Endothelial cell (in vitro differentiated cells): ENCODE results near the gene ADO. TPM values are rescaled to one million over a fixed set of nuclear protein-coding genes. Genes with fewer than 3 reads are reported as not detected.

Experiments used
- DNase-seq: peaks from one replicate; pipeline ENCODE4 v3.0.0; 2021; ENCODE audit warnings: low spot score
- H3K27ac Mint-ChIP-seq: one replicate; pipeline ENCODE4 v1.8.0; 2021; ENCODE audit warnings: mixed read lengths, inconsistent platforms; ENCODE audit not compliant: unreplicated experiment
- H3K27me3 Mint-ChIP-seq: one replicate; pipeline ENCODE4 v1.8.0; 2021; ENCODE audit warnings: mild to moderate bottlenecking, moderate library complexity, mixed read lengths, inconsistent platforms; ENCODE audit not compliant: unreplicated experiment
- H3K36me3 Mint-ChIP-seq: one replicate; pipeline ENCODE4 v1.8.0; 2021; ENCODE audit warnings: mild to moderate bottlenecking, low read depth, mixed read lengths, inconsistent platforms; ENCODE audit not compliant: unreplicated experiment
- H3K4me1 Mint-ChIP-seq: one replicate; pipeline ENCODE4 v1.8.0; 2021; ENCODE audit warnings: mild to moderate bottlenecking, mixed read lengths, inconsistent platforms; ENCODE audit not compliant: unreplicated experiment
- H3K4me3 Mint-ChIP-seq: one replicate; pipeline ENCODE4 v1.8.0; 2021; ENCODE audit warnings: mild to moderate bottlenecking, mixed read lengths, inconsistent platforms; ENCODE audit not compliant: unreplicated experiment
- H3K9me3 Mint-ChIP-seq: one replicate; pipeline ENCODE4 v1.8.0; 2021; ENCODE audit warnings: mixed read lengths, inconsistent platforms; ENCODE audit not compliant: unreplicated experiment
- CTCF ChIP-seq: fragments of 200-600 bp; sonication (generic); IDR thresholded peaks from one replicate; pipeline ENCODE4 v1.5.0; 2021; ENCODE audit warnings: antibody characterized with exemption; ENCODE audit not compliant: unreplicated experiment
- total RNA-seq: library from RNA; stranded (reverse); fragmentation: NEBNext Ultra II Directional; extraction: Animal tissue kit (Norgen Biotek cat#: 25700); gene quantifications from one replicate; pipeline ENCODE4 v1.2.1, GENCODE V29; 2021; ENCODE audit not compliant: unreplicated experiment

The ADO gene
- total RNA-seq, 1 donor from 2014 or later = 25.7 TPM

DNA sequence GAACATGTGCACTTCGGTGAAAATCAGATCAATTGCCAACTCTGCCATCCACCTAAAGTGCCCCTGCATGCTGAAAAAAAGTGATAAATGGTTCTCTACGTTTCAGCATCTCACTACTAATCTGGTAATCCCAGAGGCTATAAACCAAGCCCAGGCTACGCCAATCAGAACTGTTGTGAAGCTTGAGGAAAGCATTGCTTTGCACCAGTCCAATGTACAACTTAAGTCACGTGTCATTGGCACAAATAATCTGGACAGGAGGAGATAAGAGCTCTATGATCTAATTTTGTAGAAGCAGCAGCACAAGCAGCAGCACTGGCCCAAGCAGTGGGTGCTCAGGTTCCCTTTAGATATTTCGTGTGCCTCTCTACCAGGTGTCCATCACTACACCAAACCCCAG is 16.1 kb downstream of the ADO start:
- Mint-ChIP-seq H3K27me3 (peaks cover 30% of the 10 kb centered on the region), H3K4me1 (peaks cover 16% of the 10 kb centered on the region)

GRCh38 chr10:62826273-62826672 is 21.8 kb downstream of the ADO start:
- Mint-ChIP-seq H3K4me3 (no peak overlapping the region), H3K36me3 (no peaks in the 10 kb centered on the region), H3K4me1 (no peaks in the 10 kb centered on the region), H3K27me3 (no peaks in the 10 kb centered on the region), H3K27ac (no peak overlapping the region), H3K9me3 (no peaks in the 10 kb centered on the region)
- TF ChIP-seq CTCF = no peak
- no peak for DNase-seq

More for the DNA sequence above, 16.1 kb downstream of the ADO start:
- Mint-ChIP-seq H3K4me3 (no peak overlapping the region), H3K27ac (no peak overlapping the region), H3K9me3 (no peaks in the 10 kb centered on the region), H3K36me3 (peaks cover 7% of the 10 kb centered on the region)
- no peak for DNase-seq
- TF ChIP-seq CTCF = no peak

GRCh38 chr10:62829622-62830021 is 25.1 kb downstream of the ADO start:
- Mint-ChIP-seq H3K27me3 (no peaks in the 10 kb centered on the region), H3K4me1 (no peaks in the 10 kb centered on the region), H3K36me3 (no peaks in the 10 kb centered on the region), H3K27ac (no peak overlapping the region), H3K4me3 (no peak overlapping the region), H3K9me3 (no peaks in the 10 kb centered on the region)
- TF ChIP-seq CTCF = no peak
- DNase-seq = no peak

DNA sequence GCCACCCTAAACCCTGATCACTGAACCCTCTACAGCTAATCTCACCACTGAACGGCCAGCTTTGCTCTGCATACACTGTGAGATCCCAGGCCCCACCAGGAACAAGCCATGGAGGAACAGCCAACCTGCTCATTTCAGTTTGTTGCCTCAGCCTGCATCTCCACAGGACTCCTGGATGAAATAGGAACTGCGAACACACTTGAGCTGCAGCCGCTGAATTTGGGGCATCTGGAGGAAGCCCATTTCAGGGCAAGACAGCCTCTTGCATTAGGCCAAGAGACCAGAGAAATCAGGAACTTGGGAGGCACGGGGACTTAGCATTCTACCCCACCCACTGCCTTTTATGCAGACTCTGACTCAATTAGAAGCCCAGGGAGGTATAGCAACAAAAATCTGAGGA is 26.2 kb downstream of the ADO start:
- H3K9me3 Mint-ChIP-seq = no peaks in the 10 kb centered on the region
- no peaks in the 10 kb centered on the region for H3K27me3 Mint-ChIP-seq
- H3K4me3 Mint-ChIP-seq = no peak overlapping the region
- H3K27ac Mint-ChIP-seq = no peak overlapping the region
- H3K36me3 Mint-ChIP-seq = no peaks in the 10 kb centered on the region
- TF ChIP-seq CTCF = no peak
- no peaks in the 10 kb centered on the region for H3K4me1 Mint-ChIP-seq
- DNase-seq = no peak

DNA sequence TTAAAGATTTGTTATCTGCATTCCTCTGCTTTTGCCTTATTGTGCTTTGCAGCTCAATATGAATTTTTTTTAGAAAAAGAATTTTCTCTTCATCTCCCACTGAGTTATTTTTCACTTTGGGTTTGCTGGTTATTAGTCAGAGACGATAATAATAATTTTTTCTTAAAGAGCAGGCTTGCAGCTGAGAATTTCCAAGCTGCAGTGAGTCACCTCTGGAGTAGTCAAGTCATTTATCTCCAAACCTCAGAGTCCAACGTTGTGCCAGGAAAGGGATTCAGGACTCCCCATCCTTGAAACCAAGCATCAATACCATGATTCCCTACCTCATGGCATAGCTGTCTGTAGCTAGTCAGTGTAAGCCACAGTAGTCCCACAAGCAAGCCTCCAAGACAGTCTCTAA is 26.8 kb downstream of the ADO start:
- Mint-ChIP-seq H3K36me3 (no peaks in the 10 kb centered on the region), H3K27me3 (no peaks in the 10 kb centered on the region), H3K9me3 (no peaks in the 10 kb centered on the region), H3K4me1 (no peaks in the 10 kb centered on the region), H3K4me3 (no peak overlapping the region), H3K27ac (no peak overlapping the region)
- no peak for DNase-seq
- TF ChIP-seq CTCF = no peak
